Measurements from ENCODE around the gene GAS7. TPM values are rescaled to one million over a fixed set of nuclear protein-coding genes. Genes with fewer than 3 reads are reported as not detected.

GAS7 gene
- total and polyA plus RNA-seq, 2 donors (not counting 1 experiment from before 2014, with no cell fraction given): 3.4 to 13.6 TPM

DNA sequence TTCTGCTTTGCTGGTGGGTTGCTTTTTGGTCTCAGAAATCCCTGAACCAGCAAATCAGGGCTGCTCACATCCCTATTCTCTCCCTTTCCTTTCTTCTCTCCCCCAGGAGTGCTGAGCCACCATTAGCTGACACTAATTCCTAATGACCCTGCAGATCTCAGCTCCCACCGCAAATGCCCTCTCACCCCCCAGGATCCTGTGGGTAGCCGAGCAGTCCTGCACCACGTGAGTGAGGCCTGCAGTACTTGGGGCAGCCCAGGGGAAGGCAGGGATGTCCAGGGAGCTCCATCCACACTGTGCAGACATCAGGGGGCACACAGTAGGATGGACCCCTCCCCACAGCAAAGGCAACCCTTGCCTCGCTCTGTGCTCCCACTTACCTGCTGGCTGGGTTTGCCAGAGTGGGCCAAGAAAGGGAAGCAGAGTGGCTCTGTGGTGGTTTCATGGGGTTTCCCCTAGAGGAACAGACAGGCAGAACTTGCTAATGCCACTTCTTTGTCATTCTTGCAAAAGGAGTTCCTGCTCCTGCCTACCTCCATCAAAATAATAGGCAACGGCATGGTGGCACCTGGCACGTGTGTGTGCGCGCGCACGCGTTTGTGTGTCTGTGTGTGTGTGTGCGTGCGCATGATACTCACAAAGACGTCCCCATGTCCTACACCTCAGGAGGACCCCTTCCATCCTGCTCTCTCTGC lies 135.6 kb downstream of the GAS7 start:
- Histone ChIP-seq H3K27ac (ENCODE audit: low read length in 2 of 2) (no peak overlapping the region), H3K4me2 (replicated peaks; ENCODE audit: low read depth, low read length, poor library complexity, severe bottlenecking) (peak overlapping the region; percentile 51), H3K79me2 (ENCODE audit: control insufficient read depth, insufficient read depth, low read length) (no peaks in the 10 kb centered on the region), H4K20me1 (ENCODE audit: control insufficient read depth, insufficient read depth, low read length, poor library complexity, severe bottlenecking) (no peaks in the 10 kb centered on the region), H2AFZ (ENCODE audit: insufficient read depth, low read depth, low read length, poor library complexity, severe bottlenecking) (no peak overlapping the region), H3K27me3 (replicated peaks in 1 of 4; ENCODE audit: control extremely low read depth in 1 of 4, control insufficient read depth in 3 of 4, insufficient read depth in 4 of 4, low read length in 3 of 4) (no peaks in the 10 kb centered on the region), H3K36me3 (replicated peaks in 1 of 2; ENCODE audit: control extremely low read depth in 1 of 2, control insufficient read depth in 1 of 2, extremely low read depth in 1 of 2, insufficient read depth in 2 of 2, low read length in 1 of 2) (peaks cover 0 to 2% of the 10 kb centered on the region in 2 experiments), H3K4me1 (ENCODE audit: control insufficient read depth in 2 of 2, insufficient read depth in 2 of 2, low read length in 2 of 2) (peaks cover 31 to 40% of the 10 kb centered on the region in 2 donors), H3K9me3 (ENCODE audit: control extremely low read depth in 1 of 3, control insufficient read depth in 2 of 3, insufficient read depth in 1 of 3, low read length in 2 of 3) (peaks cover 0 to 10% (median 6%) of the 10 kb centered on the region in 3 donors), H3K9ac (ENCODE audit: low read length) (peak overlapping the region; percentile 17), H3K4me3 (ENCODE audit: control extremely low read depth in 1 of 5, extremely low read depth in 1 of 5, insufficient read depth in 1 of 5, low read depth in 2 of 5, low read length in 4 of 5) (no peak overlapping the region)
- POLR2A ChIA-PET: no interaction called here
- Mint-ChIP-seq H3K4me1 (peaks cover 56% of the 10 kb centered on the region), H3K27ac (peak overlapping the region; percentile 59), H3K9me3 (ENCODE audit: insufficient read depth) (peaks cover 6% of the 10 kb centered on the region), H3K4me3 (peak overlapping the region; percentile 57), H3K27me3 (peaks cover 2% of the 10 kb centered on the region)
- ATAC-seq (ENCODE audit: low read depth) (peak; percentile 62), DNase-seq (peak; percentile 55)
- CTCF ChIA-PET: interaction anchor here (0.7 to 3.7 kb wide), 4 partner anchors 10 to 163 kb away, joined by 3 to 17 read pairs (median 3); no protein-coding TSS in a partner anchor
- TF ChIP-seq EZH2 (IDR thresholded peaks at IDR 0.05; ENCODE audit: borderline replicate concordance, insufficient read depth, low read depth, low read length, poor library complexity, severe bottlenecking): no peak
- TF ChIP-seq, protein P1, sequence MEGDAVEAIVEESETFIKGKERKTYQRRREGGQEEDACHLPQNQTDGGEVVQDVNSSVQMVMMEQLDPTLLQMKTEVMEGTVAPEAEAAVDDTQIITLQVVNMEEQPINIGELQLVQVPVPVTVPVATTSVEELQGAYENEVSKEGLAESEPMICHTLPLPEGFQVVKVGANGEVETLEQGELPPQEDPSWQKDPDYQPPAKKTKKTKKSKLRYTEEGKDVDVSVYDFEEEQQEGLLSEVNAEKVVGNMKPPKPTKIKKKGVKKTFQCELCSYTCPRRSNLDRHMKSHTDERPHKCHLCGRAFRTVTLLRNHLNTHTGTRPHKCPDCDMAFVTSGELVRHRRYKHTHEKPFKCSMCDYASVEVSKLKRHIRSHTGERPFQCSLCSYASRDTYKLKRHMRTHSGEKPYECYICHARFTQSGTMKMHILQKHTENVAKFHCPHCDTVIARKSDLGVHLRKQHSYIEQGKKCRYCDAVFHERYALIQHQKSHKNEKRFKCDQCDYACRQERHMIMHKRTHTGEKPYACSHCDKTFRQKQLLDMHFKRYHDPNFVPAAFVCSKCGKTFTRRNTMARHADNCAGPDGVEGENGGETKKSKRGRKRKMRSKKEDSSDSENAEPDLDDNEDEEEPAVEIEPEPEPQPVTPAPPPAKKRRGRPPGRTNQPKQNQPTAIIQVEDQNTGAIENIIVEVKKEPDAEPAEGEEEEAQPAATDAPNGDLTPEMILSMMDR (IDR thresholded peaks at IDR 0.05): no peak
- intact Hi-C loops (cut with micrococcal nuclease): loop anchor here (1.0 to 5.0 kb wide), 4 partner anchors 11 to 94 kb away; no protein-coding TSS in a partner anchor
- 32% methylated on average over 13 of the region's 14 CpGs for WGBS (ENCODE audit: insufficient coverage)

Measured in B cell (primary cell).